SK-N-SH treated with all-trans-retinoic acid at 6 μM for 48 hours (cell line): ENCODE results near the gene ST6GALNAC6.

ENCODE experiments used
- ATAC-seq: fragments of 200-7000 bp; cut with Tn5 transposase; 3 replicates; pipeline ENCODE4 v1.9.1; 2020; ENCODE audit warnings: mild to moderate bottlenecking, moderate library complexity
- ARNTL ChIP-seq: fragments of 450-650 bp; formaldehyde crosslinking; IDR thresholded peaks from 2 replicates; pipeline ENCODE4 v1.5.0; 2020; ENCODE audit warnings: low read depth, mild to moderate bottlenecking, moderate library complexity, borderline replicate concordance
- BACH2 ChIP-seq: fragments of 250-450 bp; sonication (Bioruptor Pico); IDR thresholded peaks from 2 replicates; pipeline ENCODE4 v1.9.0; 2021; ENCODE audit warnings: mild to moderate bottlenecking, borderline replicate concordance
- CREB5 ChIP-seq: fragments of 250-450 bp; sonication (Bioruptor Pico); IDR thresholded peaks from 2 replicates; pipeline ENCODE4 v1.5.1; 2020; ENCODE audit warnings: low read depth, mild to moderate bottlenecking, moderate library complexity
- CSDC2 ChIP-seq: fragments of 250-450 bp; sonication (Bioruptor Pico); IDR thresholded peaks from 2 replicates; pipeline ENCODE4 v1.5.0; 2020; ENCODE audit warnings: mild to moderate bottlenecking, moderate library complexity
- CSRNP3 ChIP-seq: fragments of 250-450 bp; sonication (Bioruptor Pico); IDR thresholded peaks from 2 replicates; pipeline ENCODE4 v1.5.1; 2021; ENCODE audit warnings: mild to moderate bottlenecking, moderate library complexity
- ESRRG ChIP-seq: fragments of 250-450 bp; sonication (Bioruptor Pico); IDR thresholded peaks from 2 replicates; pipeline ENCODE4 v1.6.1; 2021; ENCODE audit warnings: mild to moderate bottlenecking
- GLIS3 ChIP-seq: fragments of 250-450 bp; sonication (Bioruptor Pico); IDR thresholded peaks from 2 replicates; pipeline ENCODE4 v1.5.0; 2020; ENCODE audit warnings: mild to moderate bottlenecking, moderate library complexity
- ISL1 ChIP-seq: fragments of 250-450 bp; sonication (Bioruptor Pico); IDR thresholded peaks from 2 replicates; pipeline ENCODE4 v2.1.2; 2022; ENCODE audit warnings: mild to moderate bottlenecking, moderate library complexity
- OSR1 ChIP-seq: fragments of 250-450 bp; sonication (Bioruptor Pico); IDR thresholded peaks from 2 replicates; pipeline ENCODE4 v1.8.0; 2022; ENCODE audit warnings: moderate library complexity, mild to moderate bottlenecking, inconsistent platforms
- PATZ1 ChIP-seq: fragments of 250-450 bp; sonication (Bioruptor Pico); IDR thresholded peaks from 2 replicates; pipeline ENCODE4 v1.8.0; 2020; ENCODE audit warnings: mild to moderate bottlenecking, moderate library complexity, borderline replicate concordance
- POU6F1 ChIP-seq: fragments of 250-450 bp; sonication (Bioruptor Pico); IDR thresholded peaks from 2 replicates; pipeline ENCODE4 v1.8.0; 2021; ENCODE audit warnings: low read depth, mild to moderate bottlenecking, moderate library complexity, borderline replicate concordance
- PPARA ChIP-seq: fragments of 250-450 bp; sonication (Bioruptor Pico); IDR thresholded peaks from 2 replicates; pipeline ENCODE4 v1.5.0; 2020; ENCODE audit warnings: mild to moderate bottlenecking, borderline replicate concordance
- RARB ChIP-seq: fragments of 250-450 bp; sonication (Bioruptor Pico); IDR thresholded peaks from 2 replicates; pipeline ENCODE4 v1.8.0; 2021; ENCODE audit warnings: mild to moderate bottlenecking, moderate library complexity
- SNAI2 ChIP-seq: fragments of 250-450 bp; sonication (Bioruptor Pico); IDR thresholded peaks from 2 replicates; pipeline ENCODE4 v1.5.0; 2020; ENCODE audit warnings: mild to moderate bottlenecking, moderate library complexity
- TCF4 ChIP-seq: fragments of 250-450 bp; sonication (Bioruptor Pico); IDR thresholded peaks from 2 replicates; pipeline ENCODE4 v1.8.0; 2021; ENCODE audit warnings: mild to moderate bottlenecking, moderate library complexity, borderline replicate concordance
- TOX ChIP-seq: fragments of 250-450 bp; sonication (Bioruptor Pico); IDR thresholded peaks from 2 replicates; pipeline ENCODE4 v1.8.0; 2021; ENCODE audit warnings: mild to moderate bottlenecking, moderate library complexity, borderline replicate concordance
- TSHZ2 ChIP-seq: fragments of 250-450 bp; sonication (Bioruptor Pico); IDR thresholded peaks from 2 replicates; pipeline ENCODE4 v1.5.0; 2020; ENCODE audit warnings: mild to moderate bottlenecking, moderate library complexity
- ZC3H10 ChIP-seq: fragments of 250-450 bp; sonication (Bioruptor Pico); IDR thresholded peaks from 2 replicates; pipeline ENCODE4 v1.5.1; 2021; ENCODE audit warnings: mild to moderate bottlenecking, moderate library complexity
- ZFP3 ChIP-seq: fragments of 250-450 bp; sonication (Bioruptor Pico); IDR thresholded peaks from 2 replicates; pipeline ENCODE4 v1.5.0; 2020; ENCODE audit warnings: mild to moderate bottlenecking, moderate library complexity
- ZFP30 ChIP-seq: fragments of 450-650 bp; formaldehyde crosslinking; IDR thresholded peaks from 2 replicates; pipeline ENCODE4 v1.5.0; 2022; ENCODE audit warnings: mild to moderate bottlenecking, moderate library complexity
- ZNF565 ChIP-seq: fragments of 450-650 bp; formaldehyde crosslinking; conservative IDR thresholded peaks from 2 replicates; pipeline ENCODE4 v1.5.0; 2020; ENCODE audit warnings: low read depth, mild to moderate bottlenecking, moderate library complexity
- ZNF70 ChIP-seq: fragments of 450-650 bp; formaldehyde crosslinking; IDR thresholded peaks from 2 replicates; pipeline ENCODE4 v1.5.0; 2020; ENCODE audit warnings: mild to moderate bottlenecking, moderate library complexity

The ST6GALNAC6 gene

GRCh38 chr9:127872369-127873222 lies 26.8 kb downstream of the ST6GALNAC6 start:
- no peak for ATAC-seq
- TF ChIP-seq ZFP3, result no peak
- TF ChIP-seq ZNF565 (CRISPR knock-in tag), result no peak
- TF ChIP-seq OSR1, result no peak
- no peak for TF ChIP-seq CSDC2
- TF ChIP-seq TSHZ2 (CRISPR knock-in tag), result no peak
- TF ChIP-seq PPARA (CRISPR knock-in tag), result no peak
- no peak for TF ChIP-seq ESRRG
- no peak for TF ChIP-seq GLIS3 (CRISPR knock-in tag)
- no peak for TF ChIP-seq SNAI2 (CRISPR knock-in tag)
- no peak for TF ChIP-seq BACH2
- TF ChIP-seq ARNTL (CRISPR knock-in tag), result no peak
- TF ChIP-seq ZNF70, result no peak
- no peak for TF ChIP-seq CREB5 (CRISPR knock-in tag)
- no peak for TF ChIP-seq ZC3H10 (CRISPR knock-in tag)
- TF ChIP-seq CSRNP3 (CRISPR knock-in tag), result no peak
- no peak for TF ChIP-seq POU6F1 (CRISPR knock-in tag)
- no peak for TF ChIP-seq PATZ1
- no peak for TF ChIP-seq RARB (CRISPR knock-in tag)
- no peak for TF ChIP-seq TCF4 (CRISPR knock-in tag)

GRCh38 chr9:127871531-127871930 lies 27.9 kb downstream of the ST6GALNAC6 start:
- no peak for ATAC-seq
- TF ChIP-seq ZC3H10 (CRISPR knock-in tag) (no peak), GLIS3 (CRISPR knock-in tag) (no peak), TOX (no peak), PATZ1 (no peak), PPARA (CRISPR knock-in tag) (no peak), ESRRG (no peak), ZFP3 (no peak), ISL1 (CRISPR knock-in tag) (no peak), SNAI2 (CRISPR knock-in tag) (no peak), CREB5 (CRISPR knock-in tag) (no peak), BACH2 (no peak), RARB (CRISPR knock-in tag) (no peak), ZFP30 (CRISPR knock-in tag) (no peak), OSR1 (no peak), TSHZ2 (CRISPR knock-in tag) (no peak)
